AG08396 (cell line): ENCODE data around the gene BTN2A1.
"Not testable (repeated sequence)": the region's sequence is repeated elsewhere in the genome, so short reads cannot be mapped to it uniquely, and the experiment has no call there.

Source experiments
- DNase-seq: peaks from one replicate; pipeline ENCODE4 v3.0.0; 2012; ENCODE audit warnings: low spot score, mixed read lengths

Gene BTN2A1

DNA sequence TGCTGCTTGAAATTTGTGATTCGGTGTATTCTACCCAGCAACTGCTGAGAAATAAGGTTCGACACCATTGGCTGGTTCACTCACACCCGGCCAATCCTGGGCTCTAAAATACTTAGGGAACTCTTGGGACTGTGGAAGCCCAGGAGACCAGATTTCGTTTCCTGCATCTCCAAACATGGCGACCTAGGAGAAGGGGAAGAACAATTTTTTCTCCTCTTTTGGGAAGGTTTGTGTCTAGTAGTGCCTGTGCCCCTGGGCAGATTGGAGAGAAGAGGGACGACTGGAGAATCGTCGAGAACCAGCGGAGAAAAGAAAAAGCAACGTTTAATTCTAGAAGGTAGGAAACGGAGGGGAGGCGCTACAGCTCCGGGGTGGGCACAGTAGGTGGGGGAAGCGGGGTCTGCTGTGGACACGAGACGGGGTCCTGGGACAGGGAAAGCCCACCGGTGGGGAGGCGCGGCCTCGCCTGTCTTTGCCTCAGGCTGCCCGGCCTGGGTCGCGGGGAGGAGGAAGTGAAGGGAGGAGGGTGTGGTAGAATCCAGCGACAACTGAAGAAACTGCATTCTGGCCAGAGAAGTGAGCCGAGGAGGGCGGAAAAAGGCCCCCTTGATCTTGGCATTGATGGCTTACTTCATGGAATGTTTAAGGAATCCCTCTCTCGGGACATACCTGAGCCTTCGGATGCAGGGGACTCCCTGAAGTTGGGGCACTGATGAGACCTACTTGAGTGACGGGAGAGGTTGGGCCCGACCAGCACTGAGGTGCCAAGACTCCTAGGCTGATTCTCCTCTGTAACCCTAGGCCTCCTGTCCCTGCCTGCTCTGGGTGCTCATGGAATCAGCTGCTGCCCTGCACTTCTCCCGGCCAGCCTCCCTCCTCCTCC lies at the start of gene BTN2A1:
TSS of gene BTN2A1 (plus strand) at position 150 of the 883 bp plus-strand sequence. CDS start at position 832, 682 bp downstream.
- peak; percentile 87 for DNase-seq

DNA sequence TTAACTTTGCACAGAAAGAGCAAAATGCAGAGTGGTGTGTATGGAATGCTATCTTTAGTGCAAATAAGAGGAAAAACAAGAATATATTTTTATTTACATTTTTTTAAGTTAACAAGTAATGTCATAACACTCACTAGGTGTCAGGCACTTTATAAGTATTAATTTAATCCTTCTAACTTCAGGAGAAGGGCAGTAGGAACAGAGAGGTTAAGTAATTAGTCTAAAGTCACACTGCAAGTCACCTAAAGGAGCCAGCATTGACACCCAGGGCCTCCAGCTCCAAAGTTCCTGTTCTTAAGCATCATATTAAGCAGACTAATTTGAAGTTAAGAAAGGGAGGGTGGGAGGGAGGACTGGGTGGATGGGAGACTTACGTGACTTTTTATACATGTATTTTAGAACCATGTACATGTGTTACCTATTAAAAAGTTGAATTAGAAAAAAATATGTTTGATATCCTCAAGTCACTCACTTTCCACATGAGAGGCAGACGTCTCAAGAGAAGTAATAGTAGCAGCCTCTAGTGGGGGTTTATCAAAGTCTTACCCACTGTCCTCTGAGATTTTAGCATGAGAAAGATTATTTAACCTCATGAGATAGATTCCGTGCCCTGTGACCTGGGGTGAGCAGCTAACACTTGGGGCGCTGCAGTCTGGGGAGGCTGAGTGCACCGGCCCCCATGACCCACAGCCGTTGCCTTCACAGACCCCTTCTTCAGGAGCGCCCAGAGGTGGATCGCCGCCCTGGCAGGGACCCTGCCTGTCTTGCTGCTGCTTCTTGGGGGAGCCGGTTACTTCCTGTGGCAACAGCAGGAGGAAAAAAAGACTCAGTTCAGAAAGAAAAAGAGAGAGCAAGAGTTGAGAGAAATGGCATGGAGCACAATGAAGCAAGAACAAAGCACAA lies 48.7 kb upstream of the BTN2A1 start:
- no peak for DNase-seq

GRCh38 chr6:26411751-26412150 lies 46.0 kb upstream of the BTN2A1 start:
- DNase-seq, result no peak

DNA sequence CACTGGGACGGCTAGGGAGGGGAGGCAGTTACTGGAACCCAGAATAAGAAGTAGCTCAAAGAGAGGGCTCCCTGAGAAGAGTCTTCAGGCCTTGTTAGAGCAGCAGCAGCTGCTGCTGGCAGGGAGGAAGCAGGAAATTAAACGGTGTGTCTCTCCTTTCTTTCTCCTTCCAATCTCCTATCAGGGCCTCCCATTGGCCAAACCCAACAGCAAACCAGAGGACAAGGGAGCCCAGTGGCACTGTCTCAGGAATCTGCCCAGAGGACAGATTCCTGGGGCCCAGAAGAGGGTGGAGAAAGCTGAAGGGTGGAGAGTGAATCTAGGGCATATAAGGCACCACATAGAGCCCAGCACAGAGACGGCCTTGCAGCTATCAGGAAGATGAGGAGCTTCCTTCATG lies 45.5 kb upstream of the BTN2A1 start:
- no peak for DNase-seq

DNA sequence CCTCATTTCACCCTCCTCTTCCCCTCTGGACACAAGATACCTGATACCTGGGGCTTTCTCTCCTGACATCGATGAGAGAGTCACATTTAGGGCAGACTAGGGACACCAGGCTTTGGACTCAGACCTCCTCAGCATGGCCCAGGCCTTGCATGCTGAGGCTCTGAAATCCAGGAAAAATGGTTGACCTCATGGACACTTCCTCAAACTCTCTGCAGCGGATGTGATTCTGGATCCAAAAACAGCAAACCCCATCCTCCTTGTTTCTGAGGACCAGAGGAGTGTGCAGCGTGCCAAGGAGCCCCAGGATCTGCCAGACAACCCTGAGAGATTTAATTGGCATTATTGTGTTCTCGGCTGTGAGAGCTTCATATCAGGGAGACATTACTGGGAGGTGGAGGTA lies 44.8 kb upstream of the BTN2A1 start:
- no peak for DNase-seq

- DNase-seq, result no peak
Observed at GRCh38 chr6:26414281-26414680, 43.5 kb upstream of the BTN2A1 start.

- no peak for DNase-seq
Observed at GRCh38 chr6:26415036-26415614, 42.6 kb upstream of the BTN2A1 start.

GRCh38 chr6:26415791-26416190 lies 42.0 kb upstream of the BTN2A1 start:
- DNase-seq, result no peak

GRCh38 chr6:26416288-26416687 lies 41.5 kb upstream of the BTN2A1 start:
- DNase-seq, result no peak

- DNase-seq, result not testable (repeated sequence)
Observed at GRCh38 chr6:26418077-26418476, 39.7 kb upstream of the BTN2A1 start.

DNA sequence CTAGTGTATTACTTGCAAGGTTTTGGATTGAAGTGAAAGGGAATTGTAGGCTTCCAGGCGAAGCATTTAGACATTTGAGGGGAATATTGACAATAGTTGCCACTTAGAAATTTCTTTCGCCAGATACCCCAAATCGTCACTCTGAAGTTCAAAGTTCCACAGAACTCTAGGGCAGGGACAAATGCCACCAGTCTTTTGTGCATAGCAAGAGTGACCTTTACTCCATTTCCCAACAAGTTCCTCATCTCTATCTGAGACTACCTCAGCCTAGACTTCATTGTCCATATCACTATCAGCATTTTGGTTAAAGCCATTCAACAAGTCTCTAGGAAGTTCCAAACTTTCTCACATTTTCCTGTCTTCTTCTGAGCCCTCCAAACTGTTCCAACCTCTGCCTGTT lies 39.0 kb upstream of the BTN2A1 start:
- DNase-seq, result not testable (repeated sequence)

DNA sequence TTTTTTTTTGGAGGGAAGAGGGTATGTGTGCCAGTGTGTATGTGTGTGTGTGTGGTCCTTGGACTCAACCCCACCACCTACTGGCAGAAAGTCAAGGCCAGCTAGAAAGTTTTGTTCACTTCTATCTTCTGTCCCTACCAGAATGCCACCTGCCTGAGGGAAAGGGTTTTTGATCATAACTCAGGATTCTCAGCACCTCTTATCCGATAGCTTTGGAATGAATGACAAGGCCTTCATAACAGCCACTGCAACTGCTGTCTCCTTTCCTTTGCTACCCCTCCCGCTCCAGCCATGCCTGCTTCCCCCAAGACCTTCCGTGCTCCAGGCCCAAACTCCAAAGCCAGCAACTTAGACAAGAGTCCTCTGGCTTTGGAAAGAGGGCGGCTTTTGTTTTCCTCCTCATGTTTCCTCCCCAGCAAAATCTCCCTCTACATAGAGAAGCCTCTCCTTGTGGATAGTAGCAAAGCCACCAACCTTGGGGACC lies 37.0 kb upstream of the BTN2A1 start:
- DNase-seq, result no peak

DNA sequence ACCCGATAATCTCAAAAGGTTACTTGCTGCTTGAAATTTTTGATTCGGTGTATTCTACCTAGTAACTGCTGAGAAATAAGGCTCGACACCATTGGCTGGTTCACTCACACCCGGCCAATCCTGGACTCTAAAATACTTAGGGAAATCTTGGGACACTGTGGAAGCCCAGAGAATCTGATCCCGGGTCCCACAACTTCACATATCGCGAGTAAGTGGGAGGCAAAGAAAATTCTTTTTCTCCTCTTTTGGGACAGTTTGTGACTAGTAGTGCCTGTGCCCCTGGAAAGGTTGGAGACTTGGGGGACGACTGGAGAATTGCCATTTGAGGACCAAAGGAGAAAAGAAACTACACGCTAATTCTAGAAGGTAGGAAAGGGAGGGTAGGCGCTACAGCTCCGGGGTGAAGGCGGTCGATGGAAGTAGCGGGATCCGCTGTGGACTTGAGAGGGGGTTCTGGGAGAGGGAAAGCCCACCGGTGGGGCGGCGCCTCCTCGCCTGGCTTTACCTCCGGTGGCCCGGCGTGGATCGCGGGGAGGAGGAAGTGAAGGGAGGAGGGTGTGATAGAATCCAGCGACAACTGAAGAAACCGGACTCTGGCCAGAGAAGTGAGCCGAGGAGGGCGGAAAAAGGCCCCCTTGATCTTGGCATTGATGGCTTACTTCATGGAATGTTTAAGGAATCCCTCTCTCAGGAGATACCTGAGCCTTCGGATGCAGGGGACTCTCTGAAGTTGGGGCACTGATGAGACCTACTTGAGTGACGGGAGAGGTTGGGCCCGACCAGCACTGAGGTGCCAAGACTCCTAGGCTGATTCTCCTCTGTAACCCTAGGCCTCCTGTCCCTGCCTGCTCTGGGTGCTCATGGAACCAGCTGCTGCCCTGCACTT lies 36.3 kb upstream of the BTN2A1 start:
- peak; percentile 90 for DNase-seq

DNA sequence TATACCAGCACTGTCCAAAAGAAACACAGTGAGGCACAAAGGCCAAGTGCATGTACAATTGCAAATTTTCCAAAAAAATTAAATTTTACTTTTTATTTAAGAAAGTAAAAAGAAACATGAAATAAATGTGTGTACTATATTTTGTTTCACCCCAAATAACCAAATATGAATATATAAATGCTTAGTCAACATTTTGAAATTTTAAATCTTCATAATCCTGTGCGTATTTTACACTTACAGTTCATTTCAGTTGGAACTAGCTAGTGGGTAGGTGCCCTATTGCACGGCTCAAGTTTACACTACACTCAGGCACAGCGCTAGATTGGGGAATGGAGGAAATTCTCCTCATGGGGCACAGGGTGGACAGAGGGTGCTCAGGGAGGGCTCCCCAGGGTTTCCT lies 35.4 kb upstream of the BTN2A1 start:
- DNase-seq, result no peak

- DNase-seq, result no peak
Observed at GRCh38 chr6:26426691-26427450, 30.9 kb upstream of the BTN2A1 start.

GRCh38 chr6:26427451-26427809 lies 30.3 kb upstream of the BTN2A1 start:
- no peak for DNase-seq

- DNase-seq, result no peak
Observed at GRCh38 chr6:26428206-26428605, 29.5 kb upstream of the BTN2A1 start.

- DNase-seq, result no peak
Observed at GRCh38 chr6:26430787-26431186, 27.0 kb upstream of the BTN2A1 start.

- peak; percentile 26 for DNase-seq
Observed at GRCh38 chr6:26431258-26432172, 26.2 kb upstream of the BTN2A1 start.
